Measurements from ENCODE around the gene GLI3. TPM values are rescaled to one million over a fixed set of nuclear protein-coding genes. Genes with fewer than 3 reads are reported as not detected.

Gene GLI3
- total RNA-seq, 1 donor from 2014 or later: 136 TPM

GRCh38 chr7:42198296-42198695 lies 38.7 kb downstream of the GLI3 start:
- Mint-ChIP-seq H3K4me3 (no peak overlapping the region), H3K9me3 (no peaks in the 10 kb centered on the region), H3K36me3 (ENCODE audit: low read depth) (peaks cover 13% of the 10 kb centered on the region), H3K27ac (ENCODE audit: unreplicated experiment) (no peak overlapping the region), H3K4me1 (peaks cover 49% of the 10 kb centered on the region), H3K27me3 (ENCODE audit: low read depth) (no peaks in the 10 kb centered on the region)
- no peak for DNase-seq (ENCODE audit: low read depth, low spot score)
- TF ChIP-seq CTCF (conservative IDR thresholded peaks at IDR 0.05): no peak

- H3K27me3 Mint-ChIP-seq (ENCODE audit: low read depth): no peaks in the 10 kb centered on the region
- no peaks in the 10 kb centered on the region for H3K9me3 Mint-ChIP-seq
- TF ChIP-seq CTCF (conservative IDR thresholded peaks at IDR 0.05): no peak
- H3K27ac Mint-ChIP-seq (ENCODE audit: unreplicated experiment): no peak overlapping the region
- peaks cover 55% of the 10 kb centered on the region for H3K4me1 Mint-ChIP-seq
- H3K36me3 Mint-ChIP-seq (ENCODE audit: low read depth): peaks cover 10% of the 10 kb centered on the region
- DNase-seq (ENCODE audit: low read depth, low spot score): no peak
- H3K4me3 Mint-ChIP-seq: no peak overlapping the region
Observed at GRCh38 chr7:42197451-42197850, 39.6 kb downstream of the GLI3 start.

GRCh38 chr7:42194238-42194637 lies 42.8 kb downstream of the GLI3 start:
- TF ChIP-seq CTCF (conservative IDR thresholded peaks at IDR 0.05): no peak
- DNase-seq (ENCODE audit: low read depth, low spot score): no peak
- Mint-ChIP-seq H3K4me1 (peaks cover 73% of the 10 kb centered on the region), H3K9me3 (no peaks in the 10 kb centered on the region), H3K36me3 (ENCODE audit: low read depth) (peaks cover 11% of the 10 kb centered on the region), H3K27ac (ENCODE audit: unreplicated experiment) (peak overlapping the region; percentile 72), H3K27me3 (ENCODE audit: low read depth) (no peaks in the 10 kb centered on the region), H3K4me3 (peak overlapping the region; percentile 40)

- peaks cover 75% of the 10 kb centered on the region for H3K4me1 Mint-ChIP-seq
- TF ChIP-seq CTCF (conservative IDR thresholded peaks at IDR 0.05): no peak
- DNase-seq (ENCODE audit: low read depth, low spot score): no peak
- peaks cover 12% of the 10 kb centered on the region for H3K36me3 Mint-ChIP-seq (ENCODE audit: low read depth)
- H3K9me3 Mint-ChIP-seq: no peaks in the 10 kb centered on the region
- H3K27me3 Mint-ChIP-seq (ENCODE audit: low read depth): no peaks in the 10 kb centered on the region
- peak overlapping the region; percentile 93 for H3K27ac Mint-ChIP-seq (ENCODE audit: unreplicated experiment)
- peak overlapping the region; percentile 58 for H3K4me3 Mint-ChIP-seq
Observed at GRCh38 chr7:42193471-42194129, 43.4 kb downstream of the GLI3 start.

- Mint-ChIP-seq H3K9me3 (no peaks in the 10 kb centered on the region), H3K4me1 (peaks cover 75% of the 10 kb centered on the region), H3K27me3 (ENCODE audit: low read depth) (no peaks in the 10 kb centered on the region), H3K27ac (ENCODE audit: unreplicated experiment) (peak overlapping the region; percentile 93), H3K4me3 (peak overlapping the region; percentile 58), H3K36me3 (ENCODE audit: low read depth) (peaks cover 14% of the 10 kb centered on the region)
- no peak for DNase-seq (ENCODE audit: low read depth, low spot score)
- no peak for TF ChIP-seq CTCF (conservative IDR thresholded peaks at IDR 0.05)
Observed at GRCh38 chr7:42192851-42193461, 44.1 kb downstream of the GLI3 start.

All from neural crest cell (in vitro differentiated cells).